K562 (cell line): ENCODE results near the gene LYVE1. TPM values are rescaled to one million over a fixed set of nuclear protein-coding genes. Genes with fewer than 3 reads are reported as not detected.
A peak's percentile ranks its signal among the peaks of the same experiment; 100 is the strongest.

ENCODE experiments used
- C11orf30 ChIP-seq: fragments of 450-650 bp; IDR thresholded peaks from 2 replicates; pipeline ENCODE4 v1.6.1; 2016; ENCODE audit warnings: low read depth, mild to moderate bottlenecking
- CBFA2T2 ChIP-seq: fragments of 450-650 bp; conservative IDR thresholded peaks from 2 replicates; pipeline ENCODE4 v1.6.1; 2017; ENCODE audit warnings: mild to moderate bottlenecking
- CEBPB ChIP-seq: fragments of 450-650 bp; IDR thresholded peaks from 2 replicates; pipeline ENCODE4 v1.6.1; 2016; ENCODE audit warnings: missing genetic modification characterization, missing compliant biosample characterization
- CTBP1 ChIP-seq: fragments of 450-650 bp; IDR thresholded peaks from 2 replicates; pipeline ENCODE4 v1.6.1; 2016; ENCODE audit warnings: borderline replicate concordance
- ETV1 ChIP-seq: fragments of 450-650 bp; conservative IDR thresholded peaks from 2 replicates; pipeline ENCODE4 v1.6.1; 2016; ENCODE audit warnings: missing genetic modification characterization, control low read depth, low read depth, missing compliant biosample characterization
- GABPA ChIP-seq: fragments of 200-800 bp; sonication (Bioruptor generic); conservative IDR thresholded peaks from 2 replicates; pipeline ENCODE4 v1.6.1; 2016; ENCODE audit warnings: low read depth, missing genetic modification characterization, missing compliant biosample characterization
- GTF2F1 ChIP-seq: IDR thresholded peaks from 2 replicates; pipeline ENCODE4 v1.6.1; 2011; ENCODE audit warnings: low read depth, low read length, improper control_type of control experiment
- MAFK ChIP-seq: IDR thresholded peaks from 2 replicates; pipeline ENCODE4 v1.6.1; 2011; ENCODE audit warnings: low read length, improper control_type of control experiment
- PRPF4 ChIP-seq: fragments of 200-400 bp; formaldehyde crosslinking; IDR thresholded peaks from one replicate; pipeline ENCODE4 v1.6.1; 2017; ENCODE audit warnings: low read length, low read depth, mild to moderate bottlenecking; ENCODE audit not compliant: insufficient read depth, poor library complexity, severe bottlenecking
- TAL1 ChIP-seq: fragments of 450-650 bp; IDR thresholded peaks from 2 replicates; pipeline ENCODE4 v1.6.1; 2016; ENCODE audit warnings: mild to moderate bottlenecking
- TCF3 ChIP-seq: sonication (generic); formaldehyde crosslinking; IDR thresholded peaks from 2 replicates; pipeline ENCODE4 v1.4.0; 2020; ENCODE audit warnings: mild to moderate bottlenecking, missing genetic modification reagents
- TCF7 ChIP-seq: sonication (generic); IDR thresholded peaks from 2 replicates; pipeline ENCODE4 v1.6.1; 2016; ENCODE audit warnings: antibody characterized with exemption, borderline replicate concordance
- ZNF217 ChIP-seq: sonication (generic); formaldehyde crosslinking; IDR thresholded peaks from 2 replicates; pipeline ENCODE4 v1.8.0; 2022; ENCODE audit warnings: mild to moderate bottlenecking, missing genetic modification reagents
- polyA plus RNA-seq, 8 experiments: library from polyadenylated mRNA; depleted of rRNA in 4 of 8; stranded (reverse) in 5 of 8; unstranded in 3 of 8; fragments of >200 nt; fragmentation: Nextera tagmentation in 2 of 8; fragmentation: Illumina TruSeq in 1 of 8; extraction: Ambion mirVana in 2 of 8; extraction: Trizol in 1 of 8; gene quantifications; 2 replicates each; pipeline versions ENCODE4 v1.2.1 to v1.2.3, GENCODE V29; 2011 to 2014; ENCODE audit warnings: inconsistent platforms in 1 of 8, missing spikeins in 1 of 8
- total RNA-seq, 7 experiments: library from RNA; depleted of rRNA in 6 of 7; stranded (reverse); fragments of >200 nt in 6 of 7; fragmentation: Illumina TruSeq in 2 of 7; extraction: Trizol in 2 of 7; gene quantifications; 2 replicates each; pipeline versions ENCODE4 v1.2.1 to v1.2.3, GENCODE V29; 2011 to 2021; ENCODE audit warnings: low replicate concordance in 1 of 7
- TF ChIP-seq, protein P1 (sequence below): fragments of 250-450 bp; sonication (Bioruptor Pico); IDR thresholded peaks from 2 replicates; pipeline ENCODE4 v1.8.0; 2021; ENCODE audit warnings: moderate library complexity, mild to moderate bottlenecking, inconsistent platforms
- TF ChIP-seq, protein P2 (sequence below): sonication (generic); formaldehyde crosslinking; IDR thresholded peaks from 2 replicates; pipeline ENCODE4 v1.8.1; 2023; ENCODE audit warnings: mild to moderate bottlenecking, missing genetic modification reagents, moderate library complexity
- TF ChIP-seq, protein P3 (sequence below), 2 experiments: IDR thresholded peaks; 2 replicates each; pipeline ENCODE4 v1.6.1; 2011; ENCODE audit warnings: borderline replicate concordance in 1 of 2, control low read depth in 1 of 2, low read depth in 1 of 2, low read length in 1 of 2, mild to moderate bottlenecking in 1 of 2, mixed read lengths in 1 of 2, moderate library complexity in 1 of 2; ENCODE audit not compliant: insufficient read depth in 1 of 2, insufficient read length in 1 of 2, poor library complexity in 1 of 2, severe bottlenecking in 1 of 2; ENCODE audit errors: extremely low read depth in 1 of 2
- TF ChIP-seq, protein P4 (sequence below), 2 experiments: fragments of 450-650 bp; formaldehyde crosslinking in 1 of 2; IDR thresholded peaks; 2 replicates each; pipeline versions ENCODE4 v1.4.0 to v1.6.1; 2014 to 2020; ENCODE audit warnings: mild to moderate bottlenecking in 2 of 2, borderline replicate concordance in 1 of 2, low read depth in 1 of 2

Gene LYVE1
- total and polyA plus RNA-seq, 9 of the 15 experiments (the other 6 are each of a cell fraction or from before 2014, with no cell fraction given), result 0.06 to 1.1 (median 0.14) TPM; not detected in 1

DNA sequence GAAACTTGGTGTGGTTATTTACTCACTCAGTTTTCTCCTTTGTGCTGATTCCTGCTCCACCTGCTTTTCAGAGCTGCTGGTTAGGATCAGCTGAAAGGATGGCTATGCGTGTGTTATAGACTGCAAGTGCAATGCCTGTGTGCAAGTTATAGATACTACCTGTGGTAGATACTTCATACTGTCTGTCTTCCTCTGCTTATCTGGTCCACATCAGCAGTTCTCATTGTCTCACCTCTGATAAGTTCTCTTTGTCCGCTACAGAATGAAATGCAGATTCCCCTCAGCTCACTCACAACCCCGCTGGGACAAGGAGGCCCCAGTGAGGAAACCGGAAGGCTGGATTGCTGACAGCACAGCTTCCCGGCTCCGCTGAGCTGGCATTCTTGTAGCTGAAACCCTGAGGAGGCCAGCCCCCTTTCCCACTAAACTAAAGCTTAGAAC lies 37.5 kb upstream of the LYVE1 start (continued):
- TF ChIP-seq, protein P1, sequence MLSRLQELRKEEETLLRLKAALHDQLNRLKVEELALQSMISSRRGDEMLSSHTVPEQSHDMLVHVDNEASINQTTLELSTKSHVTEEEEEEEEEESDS (CRISPR knock-in tag), result no peak
- no peak for TF ChIP-seq PRPF4
- TF ChIP-seq TCF3, result 0 out of 2 replicates have a peak, but pooled peaks have one; percentile 16
- TF ChIP-seq GABPA (tag), result peak; percentile 42
- TF ChIP-seq, protein P2, sequence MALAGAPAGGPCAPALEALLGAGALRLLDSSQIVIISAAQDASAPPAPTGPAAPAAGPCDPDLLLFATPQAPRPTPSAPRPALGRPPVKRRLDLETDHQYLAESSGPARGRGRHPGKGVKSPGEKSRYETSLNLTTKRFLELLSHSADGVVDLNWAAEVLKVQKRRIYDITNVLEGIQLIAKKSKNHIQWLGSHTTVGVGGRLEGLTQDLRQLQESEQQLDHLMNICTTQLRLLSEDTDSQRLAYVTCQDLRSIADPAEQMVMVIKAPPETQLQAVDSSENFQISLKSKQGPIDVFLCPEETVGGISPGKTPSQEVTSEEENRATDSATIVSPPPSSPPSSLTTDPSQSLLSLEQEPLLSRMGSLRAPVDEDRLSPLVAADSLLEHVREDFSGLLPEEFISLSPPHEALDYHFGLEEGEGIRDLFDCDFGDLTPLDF, result no peak
- peak; percentile 32; the same call in 1 of the 2 replicates for TF ChIP-seq CBFA2T2
- TF ChIP-seq, protein P3, sequence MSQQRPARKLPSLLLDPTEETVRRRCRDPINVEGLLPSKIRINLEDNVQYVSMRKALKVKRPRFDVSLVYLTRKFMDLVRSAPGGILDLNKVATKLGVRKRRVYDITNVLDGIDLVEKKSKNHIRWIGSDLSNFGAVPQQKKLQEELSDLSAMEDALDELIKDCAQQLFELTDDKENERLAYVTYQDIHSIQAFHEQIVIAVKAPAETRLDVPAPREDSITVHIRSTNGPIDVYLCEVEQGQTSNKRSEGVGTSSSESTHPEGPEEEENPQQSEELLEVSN (IDR thresholded peaks at IDR 0.05; ENCODE audit: borderline replicate concordance in 1 of 2, extremely low read depth in 1 of 2, insufficient read depth in 1 of 2, insufficient read length in 1 of 2, low read depth in 1 of 2, low read length in 1 of 2, poor library complexity in 1 of 2, severe bottlenecking in 1 of 2), result no peak
- TF ChIP-seq, protein P4, sequence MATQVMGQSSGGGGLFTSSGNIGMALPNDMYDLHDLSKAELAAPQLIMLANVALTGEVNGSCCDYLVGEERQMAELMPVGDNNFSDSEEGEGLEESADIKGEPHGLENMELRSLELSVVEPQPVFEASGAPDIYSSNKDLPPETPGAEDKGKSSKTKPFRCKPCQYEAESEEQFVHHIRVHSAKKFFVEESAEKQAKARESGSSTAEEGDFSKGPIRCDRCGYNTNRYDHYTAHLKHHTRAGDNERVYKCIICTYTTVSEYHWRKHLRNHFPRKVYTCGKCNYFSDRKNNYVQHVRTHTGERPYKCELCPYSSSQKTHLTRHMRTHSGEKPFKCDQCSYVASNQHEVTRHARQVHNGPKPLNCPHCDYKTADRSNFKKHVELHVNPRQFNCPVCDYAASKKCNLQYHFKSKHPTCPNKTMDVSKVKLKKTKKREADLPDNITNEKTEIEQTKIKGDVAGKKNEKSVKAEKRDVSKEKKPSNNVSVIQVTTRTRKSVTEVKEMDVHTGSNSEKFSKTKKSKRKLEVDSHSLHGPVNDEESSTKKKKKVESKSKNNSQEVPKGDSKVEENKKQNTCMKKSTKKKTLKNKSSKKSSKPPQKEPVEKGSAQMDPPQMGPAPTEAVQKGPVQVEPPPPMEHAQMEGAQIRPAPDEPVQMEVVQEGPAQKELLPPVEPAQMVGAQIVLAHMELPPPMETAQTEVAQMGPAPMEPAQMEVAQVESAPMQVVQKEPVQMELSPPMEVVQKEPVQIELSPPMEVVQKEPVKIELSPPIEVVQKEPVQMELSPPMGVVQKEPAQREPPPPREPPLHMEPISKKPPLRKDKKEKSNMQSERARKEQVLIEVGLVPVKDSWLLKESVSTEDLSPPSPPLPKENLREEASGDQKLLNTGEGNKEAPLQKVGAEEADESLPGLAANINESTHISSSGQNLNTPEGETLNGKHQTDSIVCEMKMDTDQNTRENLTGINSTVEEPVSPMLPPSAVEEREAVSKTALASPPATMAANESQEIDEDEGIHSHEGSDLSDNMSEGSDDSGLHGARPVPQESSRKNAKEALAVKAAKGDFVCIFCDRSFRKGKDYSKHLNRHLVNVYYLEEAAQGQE (IDR thresholded peaks at IDR 0.05; ENCODE audit: borderline replicate concordance), result no peak
- TF ChIP-seq, protein P4 (CRISPR knock-in tag; IDR thresholded peaks at IDR 0.05; ENCODE audit: low read depth), result no peak
- TF ChIP-seq ZNF217, result no peak
- TF ChIP-seq CEBPB (tag), result no peak
- TF ChIP-seq TCF7, result no peak
- 0 out of 2 replicates have a peak, but pooled peaks have one; percentile 32 for TF ChIP-seq ETV1 (tag)
- peak; percentile 55; the same call in 1 of the 2 replicates for TF ChIP-seq MAFK
- peak; percentile 18; the same call in 1 of the 2 replicates for TF ChIP-seq C11orf30
- peak; percentile 34; the same call in 1 of the 2 replicates for TF ChIP-seq CTBP1
- peak; percentile 17; the same call in 1 of the 2 replicates for TF ChIP-seq TAL1
- no peak for TF ChIP-seq GTF2F1
